ENCODE data around the gene POC1B. TPM values are rescaled to one million over a fixed set of nuclear protein-coding genes. Genes with fewer than 3 reads are reported as not detected.

POC1B gene
- total RNA-seq, 1 experiment from 2014 or later, result 14.1 TPM

DNA sequence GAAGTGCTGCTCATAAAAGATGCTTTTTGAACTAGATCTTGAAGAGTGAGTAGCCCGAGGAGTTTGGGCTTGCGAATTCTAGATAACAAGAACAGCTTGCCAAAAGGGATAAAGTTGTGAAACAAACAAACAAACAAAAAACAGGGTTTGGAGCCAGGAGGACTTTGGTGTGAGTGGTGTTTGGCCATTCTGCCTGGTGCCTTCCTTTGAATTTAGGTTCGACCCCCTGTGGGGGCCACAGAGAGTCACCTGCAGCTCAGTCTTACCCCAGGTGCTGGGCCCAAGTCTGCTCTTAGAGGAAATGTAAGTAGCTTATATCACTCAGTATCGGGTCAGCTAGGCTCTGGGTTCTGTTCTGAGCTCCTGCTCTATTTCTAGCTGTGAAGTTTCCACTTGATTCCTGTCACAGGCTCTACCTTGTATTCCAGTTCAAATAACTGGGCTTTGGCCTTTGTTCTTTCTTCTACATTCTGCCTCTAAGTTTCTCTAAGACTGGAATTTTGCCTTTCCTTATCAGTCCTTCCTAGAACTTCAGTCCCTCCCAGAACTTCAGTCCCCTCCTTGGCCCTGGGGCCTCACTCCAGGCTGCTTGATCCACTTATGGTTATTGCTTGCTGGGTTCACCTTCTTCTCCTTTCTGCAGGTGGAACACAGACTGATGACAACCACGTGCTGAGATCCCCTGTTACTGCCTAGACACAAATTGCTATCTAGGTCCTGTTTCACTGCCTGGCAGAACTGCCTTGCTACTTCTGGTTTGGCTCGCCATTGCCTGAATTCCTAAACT lies 153.1 kb downstream of the POC1B start:
- H3K9me3 Mint-ChIP-seq (ENCODE audit: unreplicated experiment), result no peaks in the 10 kb centered on the region
- no peak overlapping the region for H3K4me3 ChIP-seq (ENCODE audit: low read depth, low read length)
- peak overlapping the region; percentile 90 for H3K27ac Mint-ChIP-seq (ENCODE audit: unreplicated experiment)
- BruUV-seq (replicated peaks), result no TSS peak
- peaks cover 93% of the 10 kb centered on the region for H3K4me1 ChIP-seq
- ChIA-PET POLR2A (interaction anchor here (0.8 to 0.9 kb wide), 2 partner anchors 19 to 20 kb away, joined by 3 to 5 read pairs; partner anchors contain the start of gene DUSP6), CTCF (no interaction called here)
- peaks cover 13% of the 10 kb centered on the region for H3K36me3 Mint-ChIP-seq (ENCODE audit: insufficient read depth, unreplicated experiment)
- no peaks in the 10 kb centered on the region for H3K27me3 ChIP-seq (replicated peaks; ENCODE audit: control insufficient read depth, insufficient read depth, low read length)
- TF ChIP-seq, protein P1, sequence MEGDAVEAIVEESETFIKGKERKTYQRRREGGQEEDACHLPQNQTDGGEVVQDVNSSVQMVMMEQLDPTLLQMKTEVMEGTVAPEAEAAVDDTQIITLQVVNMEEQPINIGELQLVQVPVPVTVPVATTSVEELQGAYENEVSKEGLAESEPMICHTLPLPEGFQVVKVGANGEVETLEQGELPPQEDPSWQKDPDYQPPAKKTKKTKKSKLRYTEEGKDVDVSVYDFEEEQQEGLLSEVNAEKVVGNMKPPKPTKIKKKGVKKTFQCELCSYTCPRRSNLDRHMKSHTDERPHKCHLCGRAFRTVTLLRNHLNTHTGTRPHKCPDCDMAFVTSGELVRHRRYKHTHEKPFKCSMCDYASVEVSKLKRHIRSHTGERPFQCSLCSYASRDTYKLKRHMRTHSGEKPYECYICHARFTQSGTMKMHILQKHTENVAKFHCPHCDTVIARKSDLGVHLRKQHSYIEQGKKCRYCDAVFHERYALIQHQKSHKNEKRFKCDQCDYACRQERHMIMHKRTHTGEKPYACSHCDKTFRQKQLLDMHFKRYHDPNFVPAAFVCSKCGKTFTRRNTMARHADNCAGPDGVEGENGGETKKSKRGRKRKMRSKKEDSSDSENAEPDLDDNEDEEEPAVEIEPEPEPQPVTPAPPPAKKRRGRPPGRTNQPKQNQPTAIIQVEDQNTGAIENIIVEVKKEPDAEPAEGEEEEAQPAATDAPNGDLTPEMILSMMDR (IDR thresholded peaks at IDR 0.05; ENCODE audit: insufficient read depth in 1 of 2, low read depth in 1 of 2, low read length in 1 of 2, severe bottlenecking in 1 of 2, unreplicated experiment in 1 of 2), result no peak
- DNase-seq, result peak in 1 of 2 experiments; percentile 85
- H3K27me3 Mint-ChIP-seq (ENCODE audit: insufficient read depth, unreplicated experiment), result no peaks in the 10 kb centered on the region
- intact Hi-C loops (cut with micrococcal nuclease; ENCODE audit: unreplicated experiment), result no loop called here
- no peaks in the 10 kb centered on the region for H3K36me3 ChIP-seq (ENCODE audit: control insufficient read depth, insufficient read depth, low read length)
- no peaks in the 10 kb centered on the region for H3K9me3 ChIP-seq
- peaks cover 51% of the 10 kb centered on the region for H3K4me1 Mint-ChIP-seq (ENCODE audit: low read depth, unreplicated experiment)
- peak overlapping the region; percentile 41 for H3K4me3 Mint-ChIP-seq (ENCODE audit: unreplicated experiment)

DNA sequence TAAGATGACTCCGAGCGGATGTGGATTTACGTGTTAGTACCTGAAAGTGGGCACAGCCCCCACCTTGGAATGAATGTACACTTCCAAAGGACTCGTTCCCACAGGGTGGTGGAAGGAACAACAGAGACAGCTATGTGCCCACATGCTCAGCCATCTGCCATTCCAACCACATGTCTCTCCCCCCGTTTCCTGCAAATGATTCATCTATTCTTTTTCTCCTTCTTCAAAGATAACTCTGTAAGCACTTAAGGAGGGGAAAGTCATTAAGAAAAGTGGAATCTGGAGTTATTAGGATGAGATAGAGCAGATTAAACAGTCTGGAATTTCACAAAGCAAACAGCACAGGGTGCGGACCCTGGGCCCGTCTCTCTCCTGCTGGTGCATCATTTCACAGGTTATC lies 155.0 kb downstream of the POC1B start:
- H3K4me3 ChIP-seq (ENCODE audit: low read depth, low read length), result no peak overlapping the region
- Mint-ChIP-seq H3K27ac (ENCODE audit: unreplicated experiment) (peak overlapping the region; percentile 62), H3K9me3 (ENCODE audit: unreplicated experiment) (no peaks in the 10 kb centered on the region), H3K36me3 (ENCODE audit: insufficient read depth, unreplicated experiment) (peaks cover 13% of the 10 kb centered on the region), H3K27me3 (ENCODE audit: insufficient read depth, unreplicated experiment) (no peaks in the 10 kb centered on the region), H3K4me1 (ENCODE audit: low read depth, unreplicated experiment) (peaks cover 52% of the 10 kb centered on the region), H3K4me3 (ENCODE audit: unreplicated experiment) (peak overlapping the region; percentile 7)
- no peaks in the 10 kb centered on the region for H3K9me3 ChIP-seq
- ChIA-PET CTCF (no interaction called here), POLR2A (interaction anchor here (0.7 kb wide), 1 partner anchor 9 kb away, joined by 3 read pairs; no protein-coding TSS in a partner anchor)
- no peaks in the 10 kb centered on the region for H3K36me3 ChIP-seq (ENCODE audit: control insufficient read depth, insufficient read depth, low read length)
- no TSS peak for BruUV-seq (replicated peaks)
- peaks cover 81% of the 10 kb centered on the region for H3K4me1 ChIP-seq
- DNase-seq, result peak; percentile 57 to 85
- intact Hi-C loops (cut with micrococcal nuclease; ENCODE audit: unreplicated experiment), result loop anchor here (1.0 to 2.0 kb wide), 3 partner anchors 8 to 20 kb away; partner anchors contain the start of gene DUSP6
- TF ChIP-seq, protein P1 (IDR thresholded peaks at IDR 0.05; ENCODE audit: insufficient read depth in 1 of 2, low read depth in 1 of 2, low read length in 1 of 2, severe bottlenecking in 1 of 2, unreplicated experiment in 1 of 2), result no peak
- H3K27me3 ChIP-seq (replicated peaks; ENCODE audit: control insufficient read depth, insufficient read depth, low read length), result no peaks in the 10 kb centered on the region

DNA sequence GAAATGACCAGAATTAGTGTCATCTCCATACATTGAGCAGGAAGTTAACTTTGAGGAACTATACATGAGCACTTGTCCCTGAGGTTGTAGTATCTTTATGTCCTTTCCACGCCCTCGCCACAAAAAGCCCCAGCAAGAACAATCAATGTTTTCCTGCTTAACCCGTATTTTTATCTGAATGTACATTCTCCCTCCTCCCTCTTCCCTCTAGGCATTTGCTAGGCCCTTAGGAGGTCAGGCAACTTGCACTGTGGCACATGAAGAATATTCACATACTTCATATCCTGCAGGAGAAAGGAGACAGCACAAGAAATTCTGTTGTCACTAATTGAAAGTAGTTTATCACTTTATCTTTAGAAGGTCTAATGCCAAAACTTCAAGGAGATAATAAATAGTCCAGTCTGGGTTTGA lies 155.4 kb downstream of the POC1B start:
- peak in 1 of 2 experiments; percentile 62 for DNase-seq
- H3K4me3 Mint-ChIP-seq (ENCODE audit: unreplicated experiment), result peak overlapping the region; percentile 7
- Histone ChIP-seq H3K36me3 (ENCODE audit: control insufficient read depth, insufficient read depth, low read length) (no peaks in the 10 kb centered on the region), H3K4me1 (peaks cover 77% of the 10 kb centered on the region), H3K4me3 (ENCODE audit: low read depth, low read length) (no peak overlapping the region), H3K27me3 (replicated peaks; ENCODE audit: control insufficient read depth, insufficient read depth, low read length) (no peaks in the 10 kb centered on the region), H3K9me3 (no peaks in the 10 kb centered on the region)
- H3K27ac Mint-ChIP-seq (ENCODE audit: unreplicated experiment), result peak overlapping the region; percentile 62
- H3K4me1 Mint-ChIP-seq (ENCODE audit: low read depth, unreplicated experiment), result peaks cover 52% of the 10 kb centered on the region
- no TSS peak for BruUV-seq (replicated peaks)
- H3K36me3 Mint-ChIP-seq (ENCODE audit: insufficient read depth, unreplicated experiment), result peaks cover 13% of the 10 kb centered on the region
- H3K27me3 Mint-ChIP-seq (ENCODE audit: insufficient read depth, unreplicated experiment), result no peaks in the 10 kb centered on the region
- TF ChIP-seq, protein P1 (IDR thresholded peaks at IDR 0.05; ENCODE audit: insufficient read depth in 1 of 2, low read depth in 1 of 2, low read length in 1 of 2, severe bottlenecking in 1 of 2, unreplicated experiment in 1 of 2), result no peak
- ChIA-PET POLR2A (interaction anchor here (0.7 kb wide), 1 partner anchor 10 kb away, joined by 3 read pairs; no protein-coding TSS in a partner anchor), CTCF (no interaction called here)
- no peaks in the 10 kb centered on the region for H3K9me3 Mint-ChIP-seq (ENCODE audit: unreplicated experiment)
- intact Hi-C loops (cut with micrococcal nuclease; ENCODE audit: unreplicated experiment), result loop anchor here (1.0 to 2.0 kb wide), 2 partner anchors 18 to 20 kb away; partner anchors contain the start of gene DUSP6

Other genes starting within 250 kb of the POC1B start
- gene DUSP6, start 173.5 kb downstream of the POC1B start, total RNA-seq (2022), result 22.4 and 30.8 TPM in 2 replicates
- gene GALNT4, start 1.3 kb downstream of the POC1B start, total RNA-seq (2022), result 6.6 and 7.2 TPM in 2 replicates
- 97.7 and 107 TPM in 2 replicates for gene ATP2B1, start 182.8 kb upstream of the POC1B start, total RNA-seq (2022)

All from Caco-2 (cell line).